ENCODE data around the gene TPI1.

- TF ChIP-seq CTCF (conservative IDR thresholded peaks at IDR 0.05 in 1 of 2, IDR thresholded peaks at IDR 0.05 in 1 of 2; ENCODE audit: extremely low read depth in 1 of 2, insufficient read depth in 1 of 2, low read depth in 1 of 2, low read length in 2 of 2) (no peak), EZH2 (IDR thresholded peaks at IDR 0.05; ENCODE audit: borderline replicate concordance, low read length) (no peak)
Measured at GRCh38 chr12:6832125-6832524, 35.2 kb upstream of the TPI1 start.

All from mammary epithelial cell (primary cell).